H1 (cell line): ENCODE results near the gene FAM83C. TPM values are rescaled to one million over a fixed set of nuclear protein-coding genes. Genes with fewer than 3 reads are reported as not detected.

Source experiments
- NANOG ChIP-seq: IDR thresholded peaks from 2 replicates; pipeline ENCODE4 v1.6.1; 2011; ENCODE audit warnings: low read length, low read depth, mild to moderate bottlenecking, inconsistent platforms; ENCODE audit not compliant: insufficient read depth, poor library complexity, severe bottlenecking
- polyA plus RNA-seq, 7 experiments: library from polyadenylated mRNA; depleted of rRNA in 3 of 7; stranded (reverse) in 5 of 7; unstranded in 2 of 7; fragments of >200 nt in 5 of 7; fragments of 200-250 nt in 2 of 7; gene quantifications; 1 replicate in 5 of 7; 2 replicates in 1 of 7; 4 replicates in 1 of 7; pipeline versions ENCODE4 v1.2.1 to v1.2.3, GENCODE V29; 2011 to 2013; ENCODE audit warnings: missing spikeins in 2 of 7, mixed read lengths in 2 of 7
- total RNA-seq: library from RNA; stranded (reverse); fragmentation: NEBNext Ultra II Directional; extraction: Animal tissue kit (Norgen Biotek cat#: 25700); gene quantifications from 2 replicates; pipeline ENCODE4 v1.2.1, GENCODE V29; 2021
- TF ChIP-seq, protein P1 (sequence below): IDR thresholded peaks from 2 replicates; pipeline ENCODE4 v1.6.1; 2011; ENCODE audit warnings: low read depth, mild to moderate bottlenecking, low read length; ENCODE audit not compliant: insufficient read depth

Gene FAM83C
- total and polyA plus RNA-seq, 2 of the 8 experiments (the other 6 are each of a cell fraction or from before 2014, with no cell fraction given) = not detected

DNA sequence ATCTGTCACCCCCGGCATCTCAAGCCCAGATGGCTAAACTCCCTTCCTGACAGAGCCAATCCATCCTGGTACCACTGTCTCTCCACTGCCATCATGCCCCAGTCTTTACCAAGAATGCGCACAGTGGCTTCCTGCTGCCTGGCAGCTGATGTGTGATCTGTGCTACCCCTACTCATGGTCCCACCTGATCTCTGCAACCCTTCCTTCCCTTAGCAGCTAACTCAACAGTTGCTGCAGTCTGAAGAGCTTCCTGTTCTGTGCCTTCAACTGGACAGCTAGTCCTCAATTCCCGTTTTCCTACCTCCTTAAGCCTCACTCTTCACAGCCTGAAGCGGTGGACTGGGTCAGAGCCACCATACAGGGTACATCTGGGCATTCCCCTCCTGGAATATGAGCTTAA is 7.6 kb upstream of the FAM83C start (continued):
- TF ChIP-seq, protein P1, sequence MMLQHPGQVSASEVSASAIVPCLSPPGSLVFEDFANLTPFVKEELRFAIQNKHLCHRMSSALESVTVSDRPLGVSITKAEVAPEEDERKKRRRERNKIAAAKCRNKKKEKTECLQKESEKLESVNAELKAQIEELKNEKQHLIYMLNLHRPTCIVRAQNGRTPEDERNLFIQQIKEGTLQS = no peak
- TF ChIP-seq NANOG = no peak
